GM12878 (cell line): ENCODE measurements around the gene COL17A1. TPM values are rescaled to one million over a fixed set of nuclear protein-coding genes. Genes with fewer than 3 reads are reported as not detected.

Experiments used
- CBFB ChIP-seq: IDR thresholded peaks from 2 replicates; pipeline ENCODE4 v1.6.1; 2016; ENCODE audit warnings: antibody characterized with exemption, low read depth
- CBX5 ChIP-seq: sonication (generic); IDR thresholded peaks from 2 replicates; pipeline ENCODE4 v1.6.1; 2016; ENCODE audit warnings: low read depth, moderate library complexity, mild to moderate bottlenecking, inconsistent platforms
- CHD2 ChIP-seq: IDR thresholded peaks from 2 replicates; pipeline ENCODE4 v1.6.1; 2011; ENCODE audit warnings: low read depth, low read length, improper control_type of control experiment, borderline replicate concordance
- CUX1 ChIP-seq: IDR thresholded peaks from 2 replicates; pipeline ENCODE4 v1.6.1; 2012; ENCODE audit warnings: improper control_type of control experiment, low read depth, low read length; ENCODE audit not compliant: insufficient replicate concordance
- E2F8 ChIP-seq: fragments of 450-650 bp; IDR thresholded peaks from 2 replicates; pipeline ENCODE4 v1.6.1; 2018; ENCODE audit warnings: mild to moderate bottlenecking, low read depth, moderate library complexity; ENCODE audit not compliant: partially characterized antibody
- EED ChIP-seq: sonication (generic); IDR thresholded peaks from 2 replicates; pipeline ENCODE4 v1.6.1; 2016; ENCODE audit warnings: antibody characterized with exemption, low read depth
- EP300 ChIP-seq, 2 experiments: fragments of 150-350 bp in 1 of 2; IDR thresholded peaks; 2 replicates each; pipeline ENCODE4 v1.6.1; 2011 to 2012; ENCODE audit warnings: low read depth in 2 of 2, low read length in 2 of 2, borderline replicate concordance in 1 of 2, improper control_type of control experiment in 1 of 2, inconsistent platforms in 1 of 2; ENCODE audit not compliant: control insufficient read depth in 1 of 2
- HDAC2 ChIP-seq: fragments of 200-600 bp; sonication (generic); IDR thresholded peaks from 2 replicates; pipeline ENCODE4 v1.6.1; 2017
- NBN ChIP-seq: fragments of 450-650 bp; IDR thresholded peaks from 2 replicates; pipeline ENCODE4 v1.6.1; 2016
- NRF1 ChIP-seq: conservative IDR thresholded peaks from 2 replicates; pipeline ENCODE4 v1.6.1; 2011; ENCODE audit warnings: mild to moderate bottlenecking, low read depth, low read length, improper control_type of control experiment
- PML ChIP-seq: IDR thresholded peaks from 2 replicates; pipeline ENCODE4 v1.6.1; 2012; ENCODE audit warnings: low read length, inconsistent platforms
- POU2F2 ChIP-seq: IDR thresholded peaks from 3 replicates; pipeline ENCODE4 v1.6.1; 2011; ENCODE audit warnings: low read depth, mild to moderate bottlenecking, low read length, borderline replicate concordance
- SIX5 ChIP-seq: IDR thresholded peaks from 2 replicates; pipeline ENCODE4 v1.6.1; 2011; ENCODE audit warnings: mild to moderate bottlenecking, low read depth, low read length, moderate library complexity; ENCODE audit not compliant: severe bottlenecking
- SMARCA5 ChIP-seq: fragments of 450-650 bp; IDR thresholded peaks from 2 replicates; pipeline ENCODE4 v1.6.1; 2017; ENCODE audit warnings: mild to moderate bottlenecking
- SMC3 ChIP-seq: IDR thresholded peaks from 2 replicates; pipeline ENCODE4 v1.6.1; 2011; ENCODE audit warnings: low read length, improper control_type of control experiment, borderline replicate concordance
- SRF ChIP-seq, 2 experiments: IDR thresholded peaks; 2 replicates each; pipeline ENCODE4 v1.6.1; 2011; ENCODE audit warnings: low read depth in 2 of 2, low read length in 2 of 2, mild to moderate bottlenecking in 1 of 2, moderate library complexity in 1 of 2
- STAT3 ChIP-seq: IDR thresholded peaks from 2 replicates; pipeline ENCODE4 v1.6.1; 2011; ENCODE audit warnings: low read depth, low read length, improper control_type of control experiment
- TBL1XR1 ChIP-seq: IDR thresholded peaks from 2 replicates; pipeline ENCODE4 v1.6.1; 2012; ENCODE audit warnings: low read depth, low read length, improper control_type of control experiment
- ZNF274 ChIP-seq: IDR thresholded peaks from one replicate; pipeline ENCODE4 v1.8.0; 2011; ENCODE audit not compliant: insufficient read length, insufficient read depth
- polyA plus RNA-seq, 11 experiments: library from polyadenylated mRNA; depleted of rRNA in 4 of 11; unstranded in 6 of 11; stranded (reverse) in 5 of 11; fragments of >200 nt; fragmentation: Nextera tagmentation in 4 of 11; fragmentation: Illumina TruSeq in 1 of 11; extraction: Ambion mirVana in 4 of 11; extraction: Trizol in 1 of 11; gene quantifications; 1 replicate in 1 of 11; 2 replicates in 10 of 11; pipeline versions ENCODE4 v1.2.1 to v1.2.3, GENCODE V29; 2011 to 2016; ENCODE audit warnings: inconsistent platforms in 2 of 11, missing spikeins in 2 of 11, low read depth in 1 of 11
- total RNA-seq, 4 experiments: library from RNA; depleted of rRNA in 3 of 4; stranded (reverse); fragments of >200 nt in 3 of 4; fragmentation: Illumina TruSeq in 1 of 4; extraction: Trizol in 1 of 4; gene quantifications; 2 replicates each; pipeline versions ENCODE4 v1.2.1 to v1.2.3, GENCODE V29; 2013 to 2021
- TF ChIP-seq, protein P1 (sequence below): IDR thresholded peaks from 2 replicates; pipeline ENCODE4 v1.6.1; 2012; ENCODE audit warnings: low read depth, low read length, improper control_type of control experiment
- TF ChIP-seq, protein P2 (sequence below): fragments of 450-650 bp; IDR thresholded peaks from 2 replicates; pipeline ENCODE4 v1.6.1; 2016; ENCODE audit warnings: mild to moderate bottlenecking

The COL17A1 gene
- total and polyA plus RNA-seq, 10 of the 15 experiments (the other 5 are each of a cell fraction or from before 2014, with no cell fraction given), result 0.08 to 0.22 TPM; not detected in 8

DNA sequence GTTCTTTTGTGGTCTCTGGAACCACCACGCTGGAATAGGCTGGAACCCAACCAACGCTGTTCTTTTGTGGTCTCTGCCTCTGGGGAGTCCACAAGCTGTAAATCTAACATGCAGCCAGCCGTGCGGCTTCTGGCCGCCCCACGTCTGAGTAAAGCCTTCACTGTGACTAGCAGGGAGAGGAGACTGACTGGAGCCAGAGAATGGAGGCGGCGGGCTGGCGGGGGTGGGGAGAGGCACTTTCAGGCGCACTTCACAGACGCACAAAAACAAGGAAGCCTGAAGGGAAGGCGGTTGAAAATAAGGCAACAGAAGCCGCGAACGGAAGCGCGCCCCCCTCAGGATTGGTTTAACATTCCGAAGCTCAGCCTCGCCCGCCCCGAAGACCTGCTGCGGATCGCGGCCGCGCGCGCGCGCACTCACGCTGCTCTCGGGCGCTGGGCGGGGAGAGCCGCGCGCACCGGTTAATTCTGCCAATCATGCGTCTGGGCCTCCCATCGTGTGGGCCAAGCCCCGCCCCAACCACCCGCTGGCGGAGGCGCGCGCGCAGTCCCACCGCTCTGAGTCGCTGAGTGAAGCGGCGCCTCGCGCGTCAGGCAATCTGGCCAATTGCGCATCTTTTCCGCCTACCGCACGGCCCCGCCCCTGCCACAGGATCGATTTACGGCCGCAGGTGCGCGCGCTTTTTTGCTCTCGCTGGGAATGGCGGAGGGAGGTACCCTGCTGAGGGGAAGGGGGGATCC, 36.0 kb upstream of the COL17A1 start, which contains the start of gene SFR1 (continued):
- TF ChIP-seq SIX5, result no peak
- TF ChIP-seq HDAC2, result no peak
- peak in 1 of 2 experiments; percentile 67; a peak in 2 of 4 replicates for TF ChIP-seq SRF (IDR thresholded peaks at IDR 0.05; ENCODE audit: low read depth in 2 of 2, low read length in 2 of 2)
- TF ChIP-seq CBFB, result peak; percentile 55; the same call in 1 of the 2 replicates
- TF ChIP-seq CBX5, result 0 out of 2 replicates have a peak, but pooled peaks have one; percentile 59
- TF ChIP-seq STAT3, result no peak
- TF ChIP-seq, protein P1, sequence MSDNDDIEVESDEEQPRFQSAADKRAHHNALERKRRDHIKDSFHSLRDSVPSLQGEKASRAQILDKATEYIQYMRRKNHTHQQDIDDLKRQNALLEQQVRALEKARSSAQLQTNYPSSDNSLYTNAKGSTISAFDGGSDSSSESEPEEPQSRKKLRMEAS, result peak; percentile 3; the same call in 1 of the 2 replicates
- TF ChIP-seq, protein P2, sequence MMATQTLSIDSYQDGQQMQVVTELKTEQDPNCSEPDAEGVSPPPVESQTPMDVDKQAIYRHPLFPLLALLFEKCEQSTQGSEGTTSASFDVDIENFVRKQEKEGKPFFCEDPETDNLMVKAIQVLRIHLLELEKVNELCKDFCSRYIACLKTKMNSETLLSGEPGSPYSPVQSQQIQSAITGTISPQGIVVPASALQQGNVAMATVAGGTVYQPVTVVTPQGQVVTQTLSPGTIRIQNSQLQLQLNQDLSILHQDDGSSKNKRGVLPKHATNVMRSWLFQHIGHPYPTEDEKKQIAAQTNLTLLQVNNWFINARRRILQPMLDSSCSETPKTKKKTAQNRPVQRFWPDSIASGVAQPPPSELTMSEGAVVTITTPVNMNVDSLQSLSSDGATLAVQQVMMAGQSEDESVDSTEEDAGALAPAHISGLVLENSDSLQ, result peak; percentile 96
- TF ChIP-seq SMARCA5, result 0 out of 2 replicates have a peak, but pooled peaks have one; percentile 75
- no peak for TF ChIP-seq E2F8
- TF ChIP-seq ZNF274, result no peak
- TF ChIP-seq TBL1XR1, result 0 out of 2 replicates have a peak, but pooled peaks have one; percentile 39
- TF ChIP-seq EED, result peak; percentile 27
- TF ChIP-seq PML, result peak; percentile 89; the same call in 1 of the 2 replicates
- TF ChIP-seq POU2F2, result peak; percentile 68; the same call in 2 of the 3 replicates
- TF ChIP-seq CHD2, result peak; percentile 61
- TF ChIP-seq NRF1, result peak; percentile 63
- TF ChIP-seq CUX1, result no peak
- TF ChIP-seq EP300 (IDR thresholded peaks at IDR 0.05; ENCODE audit: borderline replicate concordance in 1 of 2, control insufficient read depth in 1 of 2, low read depth in 2 of 2, low read length in 2 of 2), result 0 out of 4 replicates have a peak, but pooled peaks of 1 of the 2 experiments have one; percentile 3
- TF ChIP-seq SMC3, result peak; percentile 27; the same call in 1 of the 2 replicates
- TF ChIP-seq NBN, result peak; percentile 32; the same call in 1 of the 2 replicates
